Stimulated activated CD8-positive, alpha-beta memory T cell treated with anti-CD3 and anti-CD28 coated beads, Interleukin-4, amount 100 ng/mL, for 24 hours (primary cell): ENCODE data around the gene DLG2.
"Not testable (repeated sequence)": the region's sequence is repeated elsewhere in the genome, so short reads cannot be mapped to it uniquely, and the experiment has no call there.

Experiments
- DNase-seq: peaks from one replicate; pipeline ENCODE4 v3.0.0-alpha.2; 2020; ENCODE audit warnings: low read depth

DLG2 gene

DNA sequence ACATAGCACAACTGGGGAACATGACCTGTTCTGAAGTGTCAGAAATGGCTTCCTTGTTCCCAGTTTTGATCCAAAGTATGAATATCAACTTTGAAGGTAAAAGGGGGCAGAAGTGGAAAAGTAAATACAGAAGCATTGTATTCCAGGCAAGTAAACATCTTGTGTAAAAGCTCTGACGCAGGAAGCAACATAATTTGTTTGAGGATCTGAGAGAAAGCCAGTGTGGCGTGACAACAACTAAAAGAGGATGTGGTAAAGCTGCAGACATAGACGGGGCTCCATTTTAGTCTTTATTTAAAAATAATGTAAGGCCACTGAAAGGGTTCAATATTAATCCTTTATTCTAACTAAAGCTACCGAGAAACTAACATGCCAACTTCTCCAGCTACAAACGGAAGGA lies 310.2 kb downstream of the DLG2 start:
- no peak for DNase-seq

DNA sequence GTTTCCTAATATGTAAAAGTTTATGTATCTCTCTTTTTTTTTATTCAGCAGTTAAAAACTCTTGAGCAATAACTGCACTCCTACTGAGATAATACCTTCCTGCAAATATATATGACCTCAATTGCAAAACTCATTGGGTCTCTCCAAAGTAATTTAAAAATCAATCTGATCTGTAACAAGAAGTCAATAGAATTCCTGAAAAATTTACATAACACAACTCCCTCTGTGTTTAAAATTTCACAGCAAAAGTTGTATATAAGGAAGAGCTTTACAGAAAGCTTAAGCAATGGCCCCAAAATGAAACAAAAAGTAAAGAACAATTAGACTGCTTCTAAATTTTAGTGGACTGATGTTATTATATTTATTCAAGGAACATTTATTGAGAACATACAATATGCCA lies 313.4 kb downstream of the DLG2 start:
- no peak for DNase-seq

DNA sequence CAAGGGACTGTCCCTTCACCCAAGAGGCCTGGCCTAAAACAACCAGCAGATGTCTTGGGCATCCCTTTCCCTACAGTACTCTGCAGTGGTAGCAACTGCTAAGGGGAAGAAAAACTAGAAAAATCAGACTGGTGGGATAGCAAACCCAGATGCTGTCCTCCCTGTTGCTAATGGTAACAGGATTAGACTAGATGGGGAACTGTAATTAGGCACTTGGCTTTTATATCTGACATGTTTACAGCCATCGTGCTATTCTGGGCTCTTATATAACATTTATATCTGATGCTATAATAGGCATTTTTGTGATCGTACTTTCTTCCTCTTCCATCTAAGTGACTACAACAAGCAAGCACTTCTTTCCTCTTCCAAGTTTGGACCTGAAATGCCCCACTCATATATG lies 316.7 kb downstream of the DLG2 start:
- no peak for DNase-seq

DNA sequence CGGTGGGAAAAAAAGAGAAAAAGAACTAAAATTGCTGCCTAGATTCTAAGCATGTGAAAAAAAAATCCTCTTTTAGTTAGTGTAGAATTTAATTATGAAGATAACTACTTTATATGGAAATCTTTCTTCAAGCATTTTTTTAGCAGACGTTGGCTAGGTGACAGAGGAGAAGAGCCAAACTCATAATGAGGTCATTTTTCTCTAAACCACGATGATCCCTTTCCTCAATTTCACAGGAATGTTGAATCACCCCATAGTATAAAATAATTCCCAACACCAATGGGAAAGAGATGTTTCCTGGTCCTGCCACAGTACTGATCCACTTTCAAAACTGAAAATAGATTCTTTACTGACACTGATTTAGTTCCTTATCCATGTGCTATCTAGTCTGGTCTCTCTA lies 319.8 kb downstream of the DLG2 start:
- no peak for DNase-seq

GRCh38 chr11:85301895-85302678 lies 325.1 kb downstream of the DLG2 start:
- no peak for DNase-seq

GRCh38 chr11:85299258-85299942 lies 327.7 kb downstream of the DLG2 start:
- DNase-seq: no peak

GRCh38 chr11:85295694-85296271 lies 331.4 kb downstream of the DLG2 start:
- no peak for DNase-seq

DNA sequence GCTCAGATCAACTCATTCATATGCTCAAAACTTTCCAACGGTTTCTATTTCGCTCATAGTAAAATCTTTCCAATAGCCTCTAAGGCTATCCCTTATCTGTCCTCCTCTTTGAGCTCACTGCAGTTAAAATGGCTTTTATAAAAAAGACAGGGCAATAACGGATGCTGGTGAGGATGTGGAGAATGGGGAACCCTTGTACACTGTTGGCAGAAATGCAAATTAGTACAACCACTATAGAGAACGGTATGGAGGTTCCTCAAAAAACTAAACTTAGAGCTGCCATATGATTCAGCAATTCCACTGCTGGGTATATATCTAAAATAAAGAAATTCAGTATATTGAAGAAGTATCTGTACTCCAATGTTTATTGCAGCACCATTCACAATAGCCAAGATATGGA lies 345.6 kb downstream of the DLG2 start:
- no peak for DNase-seq

DNA sequence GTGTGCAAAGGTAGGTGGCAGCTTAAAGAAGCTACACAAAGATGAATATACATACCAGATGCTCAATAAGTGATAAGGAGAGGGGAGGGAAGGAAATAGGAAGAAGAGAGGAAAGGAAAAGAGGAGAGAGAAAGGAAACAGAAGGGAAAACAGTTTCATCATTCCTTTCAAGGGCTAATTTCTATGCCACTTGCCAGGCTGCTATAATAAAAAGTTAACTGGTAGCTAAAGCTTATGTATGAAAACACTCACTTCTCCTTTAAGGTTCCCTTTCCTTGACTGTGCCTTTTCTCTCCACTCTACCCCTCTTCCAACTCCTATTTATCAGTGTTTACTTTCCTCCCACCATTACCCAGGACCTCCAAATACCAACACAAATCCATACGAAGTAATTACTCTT lies 347.9 kb downstream of the DLG2 start:
- no peak for DNase-seq

DNA sequence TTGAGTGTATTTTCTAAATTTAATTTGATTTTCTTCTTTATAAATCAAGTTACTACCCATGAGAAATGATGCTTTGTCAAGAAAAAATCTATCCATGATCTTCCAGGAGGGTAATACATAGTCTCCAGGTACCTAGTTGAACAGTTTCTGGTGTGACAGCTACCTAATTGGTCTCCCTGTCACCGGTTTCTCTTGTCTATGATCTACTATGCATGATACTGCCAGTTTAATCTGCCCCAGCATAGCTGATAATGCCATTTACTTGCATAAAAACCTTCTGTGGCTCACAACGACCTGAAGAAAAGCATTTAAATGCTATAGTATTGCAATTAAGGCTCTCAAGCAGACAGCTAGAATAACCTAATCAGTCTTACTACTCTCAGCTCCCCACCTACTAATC lies 349.5 kb downstream of the DLG2 start:
- DNase-seq: no peak

GRCh38 chr11:85276332-85276731 lies 350.8 kb downstream of the DLG2 start:
- DNase-seq: no peak

DNA sequence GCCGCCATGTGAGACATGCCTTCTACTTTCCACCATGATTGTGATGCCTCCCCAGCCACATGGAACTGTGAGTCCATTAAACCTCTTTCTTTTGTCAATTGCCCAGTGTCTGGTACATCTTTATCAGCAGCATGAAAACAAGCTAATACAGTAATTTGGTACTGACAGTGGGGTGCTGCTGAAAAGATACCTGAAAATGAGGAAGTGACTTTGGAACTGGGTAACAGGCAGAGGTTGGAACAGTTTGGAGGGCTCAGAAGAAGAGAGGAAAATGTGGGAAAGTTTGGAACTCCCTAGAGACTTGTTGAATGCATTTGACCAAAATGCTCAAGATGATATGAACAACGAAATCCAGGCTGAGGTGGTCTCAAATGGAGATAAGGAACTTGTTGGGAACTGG lies 356.8 kb downstream of the DLG2 start:
- not testable (repeated sequence) for DNase-seq

DNA sequence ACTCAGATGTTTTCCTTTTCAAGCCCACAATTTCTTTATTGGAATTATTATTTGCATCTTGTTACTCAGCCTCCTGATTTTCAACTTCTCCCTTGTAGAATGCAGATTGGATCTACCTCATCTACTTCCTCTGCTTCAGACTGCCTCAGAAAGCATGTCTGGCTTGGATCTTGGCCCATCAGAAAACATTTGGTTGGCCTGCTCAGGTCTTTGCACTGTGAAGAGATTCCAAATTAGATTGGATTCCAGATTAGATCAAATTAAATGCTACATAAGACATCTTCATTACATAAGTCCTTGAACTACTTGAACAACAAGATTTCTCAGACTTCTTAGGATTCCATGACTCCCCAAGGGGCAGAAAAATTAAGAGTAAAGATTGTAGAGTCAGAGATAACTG lies 358.0 kb downstream of the DLG2 start:
- no peak for DNase-seq

DNA sequence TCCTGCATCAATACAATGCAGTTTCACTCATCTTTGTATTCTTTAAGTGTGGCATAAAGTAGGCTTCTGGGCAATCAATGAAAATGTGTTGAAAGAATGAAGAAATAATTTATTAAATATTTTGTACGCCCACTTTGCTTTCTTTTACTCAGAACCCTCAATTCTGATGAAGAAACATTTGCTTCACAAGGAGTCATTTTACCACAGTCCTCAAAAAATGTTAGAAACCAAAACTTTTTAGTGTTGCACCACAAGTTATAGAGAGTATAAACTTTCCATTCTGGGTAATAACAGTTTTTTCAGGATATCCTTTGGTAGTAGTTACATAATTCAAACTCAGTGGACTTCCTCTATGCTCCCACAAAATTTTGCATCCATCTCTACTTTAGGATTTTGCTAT lies 360.5 kb downstream of the DLG2 start:
- DNase-seq: no peak

DNA sequence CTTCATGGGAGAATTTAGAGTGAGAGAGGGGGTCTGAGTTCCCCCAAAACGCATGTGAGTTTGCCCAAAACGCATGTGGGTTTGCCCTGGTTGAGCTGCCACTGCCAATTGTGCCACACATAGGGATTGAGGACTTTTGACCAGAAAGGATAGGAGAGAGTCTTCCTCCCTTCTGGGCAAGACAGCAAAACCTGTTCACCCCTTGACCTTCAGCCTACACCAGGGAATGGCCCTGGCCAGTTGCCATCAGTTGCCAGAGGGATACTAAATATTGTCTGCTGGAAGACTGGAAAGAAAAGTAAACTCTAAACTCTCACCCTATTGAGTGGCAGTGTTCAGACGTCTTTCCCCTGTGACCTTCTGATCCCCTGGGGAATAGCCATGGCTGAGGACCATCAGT lies 363.8 kb downstream of the DLG2 start:
- no peak for DNase-seq

GRCh38 chr11:85257837-85258236 lies 369.3 kb downstream of the DLG2 start:
- no peak for DNase-seq

GRCh38 chr11:85256433-85256832 lies 370.7 kb downstream of the DLG2 start:
- no peak for DNase-seq

GRCh38 chr11:85249482-85249881 lies 377.7 kb downstream of the DLG2 start:
- no peak for DNase-seq

- DNase-seq: no peak
Measured at GRCh38 chr11:85247797-85248196, 379.3 kb downstream of the DLG2 start.

DNA sequence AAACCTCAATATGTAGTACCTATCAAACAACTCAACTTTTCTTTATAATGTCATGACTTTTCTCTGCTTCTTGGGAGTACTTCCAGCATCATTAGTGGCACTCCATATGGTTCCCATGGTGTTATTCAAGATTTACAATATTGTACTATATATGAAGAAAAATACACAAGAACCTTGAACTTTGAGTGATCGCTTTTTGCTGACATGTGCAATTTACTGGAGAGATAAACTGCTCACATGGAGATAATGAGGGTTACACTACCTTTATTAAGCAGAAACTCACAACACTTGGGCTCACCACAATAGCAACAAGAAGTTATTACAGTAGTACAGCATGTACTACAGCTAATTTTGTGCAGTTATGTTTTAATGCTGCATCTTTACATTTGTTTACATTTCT lies 388.2 kb downstream of the DLG2 start:
- DNase-seq: no peak

DNA sequence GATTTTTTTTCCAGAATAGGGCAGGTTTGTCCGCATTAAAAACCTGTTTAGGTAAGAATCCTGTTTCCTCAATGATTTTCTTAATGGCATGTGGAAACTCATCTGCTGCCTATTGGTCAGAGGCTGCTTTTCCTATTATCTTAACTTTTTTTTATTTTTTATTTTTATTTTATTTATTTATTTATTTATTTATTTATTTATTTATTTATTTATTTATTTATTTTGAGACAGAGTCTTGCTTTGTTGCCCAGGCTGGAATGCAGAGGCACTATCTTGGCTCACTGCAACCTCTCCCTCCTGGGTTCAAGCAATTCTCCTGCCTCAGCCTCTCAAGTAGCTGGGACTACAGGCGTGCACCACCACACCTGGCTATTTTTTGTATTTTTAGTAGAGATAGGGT lies 389.1 kb downstream of the DLG2 start:
- DNase-seq: not testable (repeated sequence)

- DNase-seq: no peak
Measured at GRCh38 chr11:85236211-85236610, 390.9 kb downstream of the DLG2 start.

GRCh38 chr11:85232559-85232958 lies 394.6 kb downstream of the DLG2 start:
- DNase-seq: no peak

GRCh38 chr11:85231588-85231987 lies 395.6 kb downstream of the DLG2 start:
- DNase-seq: no peak
